NCI-H2196 treated with DMSO at 0.1 percent for 48 hours (cell line): Measurements from ENCODE around the gene PLTP.
"Not testable (repeated sequence)": the region's sequence is repeated elsewhere in the genome, so short reads cannot be mapped to it uniquely, and the experiment has no call there.

Experiments
- DNase-seq: peaks from one replicate; lab custom pipeline; 2025; ENCODE audit not compliant: unreplicated experiment; lab: John Stamatoyannopoulos, UW

Gene PLTP

GRCh38 chr20:45901332-45901731 lies 10.6 kb downstream of the PLTP start:
- not testable (repeated sequence) for DNase-seq

- DNase-seq: no peak
These were observed 12.7 kb downstream of the PLTP start for GRCh38 chr20:45899046-45899835.

- no peak for DNase-seq
These were observed 13.7 kb downstream of the PLTP start for GRCh38 chr20:45898285-45898684.

- DNase-seq: no peak
These were observed 14.3 kb downstream of the PLTP start for GRCh38 chr20:45897692-45898091.

- no peak for DNase-seq
These were observed 14.7 kb downstream of the PLTP start for GRCh38 chr20:45897289-45897688.

GRCh38 chr20:45896641-45897161 lies 15.3 kb downstream of the PLTP start:
- no peak for DNase-seq

- no peak for DNase-seq
These were observed 17.2 kb downstream of the PLTP start for GRCh38 chr20:45894797-45895196.

- no peak for DNase-seq
These were observed 18.1 kb downstream of the PLTP start for GRCh38 chr20:45893831-45894230.

- DNase-seq: no peak
These were observed 19.0 kb downstream of the PLTP start for GRCh38 chr20:45892828-45893500.

- DNase-seq: no peak
These were observed 19.7 kb downstream of the PLTP start for GRCh38 chr20:45892049-45892825.

- DNase-seq: peak; percentile 48
These were observed 20.7 kb downstream of the PLTP start, which contains the start of the genes CTSA and NEURL2 for GRCh38 chr20:45890985-45891983. CTSA (plus strand) TSS chr20:45891335; CDS start chr20:45891569, 234 bp downstream. NEURL2 (minus strand) TSS chr20:45891208; CDS start chr20:45890991, 217 bp downstream.

GRCh38 chr20:45890077-45890984 lies 21.6 kb downstream of the PLTP start:
- peak; percentile 34 for DNase-seq

GRCh38 chr20:45888681-45889080 lies 23.3 kb downstream of the PLTP start:
- DNase-seq: no peak

- DNase-seq: no peak
These were observed 24.6 kb downstream of the PLTP start, which contains the start of gene SPATA25 for GRCh38 chr20:45887346-45887715. SPATA25 (minus strand) TSS chr20:45887622; CDS start chr20:45887590, 32 bp downstream.

- DNase-seq: no peak
These were observed 25.2 kb downstream of the PLTP start for GRCh38 chr20:45886590-45887345.

GRCh38 chr20:45883100-45883469 lies 28.9 kb downstream of the PLTP start:
- DNase-seq: no peak

- DNase-seq: no peak
These were observed 29.4 kb downstream of the PLTP start for GRCh38 chr20:45882469-45883099.
